ENCODE measurements around the gene LRSAM1.

LRSAM1 gene

DNA sequence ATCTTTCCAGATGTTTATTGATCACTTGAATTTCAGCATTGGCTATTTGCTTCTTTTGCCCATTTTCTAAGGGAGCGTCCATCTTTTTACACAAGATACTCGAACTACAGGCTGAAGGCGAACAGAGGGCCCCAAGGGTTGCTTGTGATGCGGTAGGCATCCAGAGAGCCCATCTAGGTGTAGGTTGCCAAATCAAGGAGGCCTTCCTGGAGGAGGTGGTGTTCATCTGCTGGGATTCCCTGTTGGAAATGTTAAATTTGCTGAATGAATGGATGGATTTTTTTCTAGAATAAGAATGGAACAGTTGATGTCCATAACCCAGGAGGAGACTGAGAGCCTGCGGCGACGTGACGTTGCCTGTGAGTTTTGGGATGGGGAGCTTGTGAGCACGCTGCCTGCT lies 31.4 kb downstream of the LRSAM1 start:
- TF ChIP-seq OSR1 (CRISPR knock-in tag; IDR thresholded peaks at IDR 0.05) (no peak), ZFP30 (CRISPR knock-in tag; IDR thresholded peaks at IDR 0.05) (no peak), ZNF565 (CRISPR knock-in tag; conservative IDR thresholded peaks at IDR 0.05; ENCODE audit: low read depth) (no peak), ZFP3 (CRISPR knock-in tag; IDR thresholded peaks at IDR 0.05) (no peak), BACH2 (CRISPR knock-in tag; IDR thresholded peaks at IDR 0.05; ENCODE audit: borderline replicate concordance) (no peak), SNAI2 (CRISPR knock-in tag; IDR thresholded peaks at IDR 0.05) (no peak), ZNF70 (CRISPR knock-in tag; IDR thresholded peaks at IDR 0.05) (no peak), ARNTL (CRISPR knock-in tag; IDR thresholded peaks at IDR 0.05; ENCODE audit: borderline replicate concordance, low read depth) (no peak), ZC3H10 (CRISPR knock-in tag; IDR thresholded peaks at IDR 0.05) (no peak), ZNF8 (CRISPR knock-in tag; IDR thresholded peaks at IDR 0.05) (no peak), GLIS3 (CRISPR knock-in tag; IDR thresholded peaks at IDR 0.05) (no peak), ESRRG (CRISPR knock-in tag; IDR thresholded peaks at IDR 0.05) (no peak)
- TF ChIP-seq, protein P1, sequence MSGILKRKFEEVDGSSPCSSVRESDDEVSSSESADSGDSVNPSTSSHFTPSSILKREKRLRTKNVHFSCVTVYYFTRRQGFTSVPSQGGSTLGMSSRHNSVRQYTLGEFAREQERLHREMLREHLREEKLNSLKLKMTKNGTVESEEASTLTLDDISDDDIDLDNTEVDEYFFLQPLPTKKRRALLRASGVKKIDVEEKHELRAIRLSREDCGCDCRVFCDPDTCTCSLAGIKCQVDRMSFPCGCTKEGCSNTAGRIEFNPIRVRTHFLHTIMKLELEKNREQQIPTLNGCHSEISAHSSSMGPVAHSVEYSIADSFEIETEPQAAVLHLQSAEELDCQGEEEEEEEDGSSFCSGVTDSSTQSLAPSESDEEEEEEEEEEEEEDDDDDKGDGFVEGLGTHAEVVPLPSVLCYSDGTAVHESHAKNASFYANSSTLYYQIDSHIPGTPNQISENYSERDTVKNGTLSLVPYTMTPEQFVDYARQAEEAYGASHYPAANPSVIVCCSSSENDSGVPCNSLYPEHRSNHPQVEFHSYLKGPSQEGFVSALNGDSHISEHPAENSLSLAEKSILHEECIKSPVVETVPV (CRISPR knock-in tag; IDR thresholded peaks at IDR 0.05) = no peak
- TF ChIP-seq, protein P2, sequence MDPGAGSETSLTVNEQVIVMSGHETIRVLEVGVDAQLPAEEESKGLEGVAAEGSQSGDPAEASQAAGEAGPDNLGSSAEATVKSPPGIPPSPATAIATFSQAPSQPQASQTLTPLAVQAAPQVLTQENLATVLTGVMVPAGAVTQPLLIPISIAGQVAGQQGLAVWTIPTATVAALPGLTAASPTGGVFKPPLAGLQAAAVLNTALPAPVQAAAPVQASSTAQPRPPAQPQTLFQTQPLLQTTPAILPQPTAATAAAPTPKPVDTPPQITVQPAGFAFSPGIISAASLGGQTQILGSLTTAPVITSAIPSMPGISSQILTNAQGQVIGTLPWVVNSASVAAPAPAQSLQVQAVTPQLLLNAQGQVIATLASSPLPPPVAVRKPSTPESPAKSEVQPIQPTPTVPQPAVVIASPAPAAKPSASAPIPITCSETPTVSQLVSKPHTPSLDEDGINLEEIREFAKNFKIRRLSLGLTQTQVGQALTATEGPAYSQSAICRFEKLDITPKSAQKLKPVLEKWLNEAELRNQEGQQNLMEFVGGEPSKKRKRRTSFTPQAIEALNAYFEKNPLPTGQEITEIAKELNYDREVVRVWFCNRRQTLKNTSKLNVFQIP (CRISPR knock-in tag; IDR thresholded peaks at IDR 0.05; ENCODE audit: borderline replicate concordance, low read depth) = no peak
- TF ChIP-seq, protein P3, sequence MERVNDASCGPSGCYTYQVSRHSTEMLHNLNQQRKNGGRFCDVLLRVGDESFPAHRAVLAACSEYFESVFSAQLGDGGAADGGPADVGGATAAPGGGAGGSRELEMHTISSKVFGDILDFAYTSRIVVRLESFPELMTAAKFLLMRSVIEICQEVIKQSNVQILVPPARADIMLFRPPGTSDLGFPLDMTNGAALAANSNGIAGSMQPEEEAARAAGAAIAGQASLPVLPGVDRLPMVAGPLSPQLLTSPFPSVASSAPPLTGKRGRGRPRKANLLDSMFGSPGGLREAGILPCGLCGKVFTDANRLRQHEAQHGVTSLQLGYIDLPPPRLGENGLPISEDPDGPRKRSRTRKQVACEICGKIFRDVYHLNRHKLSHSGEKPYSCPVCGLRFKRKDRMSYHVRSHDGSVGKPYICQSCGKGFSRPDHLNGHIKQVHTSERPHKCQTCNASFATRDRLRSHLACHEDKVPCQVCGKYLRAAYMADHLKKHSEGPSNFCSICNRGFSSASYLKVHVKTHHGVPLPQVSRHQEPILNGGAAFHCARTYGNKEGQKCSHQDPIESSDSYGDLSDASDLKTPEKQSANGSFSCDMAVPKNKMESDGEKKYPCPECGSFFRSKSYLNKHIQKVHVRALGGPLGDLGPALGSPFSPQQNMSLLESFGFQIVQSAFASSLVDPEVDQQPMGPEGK (CRISPR knock-in tag; IDR thresholded peaks at IDR 0.05; ENCODE audit: borderline replicate concordance) = no peak
- TF ChIP-seq, protein P4, sequence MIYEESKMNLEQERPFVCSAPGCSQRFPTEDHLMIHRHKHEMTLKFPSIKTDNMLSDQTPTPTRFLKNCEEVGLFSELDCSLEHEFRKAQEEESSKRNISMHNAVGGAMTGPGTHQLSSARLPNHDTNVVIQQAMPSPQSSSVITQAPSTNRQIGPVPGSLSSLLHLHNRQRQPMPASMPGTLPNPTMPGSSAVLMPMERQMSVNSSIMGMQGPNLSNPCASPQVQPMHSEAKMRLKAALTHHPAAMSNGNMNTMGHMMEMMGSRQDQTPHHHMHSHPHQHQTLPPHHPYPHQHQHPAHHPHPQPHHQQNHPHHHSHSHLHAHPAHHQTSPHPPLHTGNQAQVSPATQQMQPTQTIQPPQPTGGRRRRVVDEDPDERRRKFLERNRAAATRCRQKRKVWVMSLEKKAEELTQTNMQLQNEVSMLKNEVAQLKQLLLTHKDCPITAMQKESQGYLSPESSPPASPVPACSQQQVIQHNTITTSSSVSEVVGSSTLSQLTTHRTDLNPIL (CRISPR knock-in tag; IDR thresholded peaks at IDR 0.05; ENCODE audit: low read depth) = no peak
- no peak for ATAC-seq

DNA sequence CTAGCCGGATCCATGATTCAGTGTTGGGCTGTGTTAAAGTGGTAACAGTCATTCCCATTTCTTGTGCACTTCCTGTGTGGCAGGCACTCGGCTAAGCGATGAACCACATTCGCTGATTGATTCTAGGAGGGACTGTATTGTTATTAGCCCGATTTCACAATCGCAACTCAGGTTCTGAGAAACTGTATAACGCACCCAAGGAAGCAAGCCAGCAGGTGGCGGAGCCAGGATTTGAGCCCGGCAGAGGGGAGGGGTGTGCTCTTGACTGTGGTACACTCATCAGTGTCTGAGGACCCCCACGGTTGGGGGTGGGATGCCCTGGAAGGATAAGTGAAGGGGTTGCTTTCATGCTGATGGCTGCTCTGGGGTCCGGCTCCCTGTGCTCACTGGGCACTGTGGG lies 34.7 kb downstream of the LRSAM1 start:
- no peak for ATAC-seq
- TF ChIP-seq ZNF565 (CRISPR knock-in tag; conservative IDR thresholded peaks at IDR 0.05; ENCODE audit: low read depth) (no peak), ZNF8 (CRISPR knock-in tag; IDR thresholded peaks at IDR 0.05) (no peak), SNAI2 (CRISPR knock-in tag; IDR thresholded peaks at IDR 0.05) (no peak), TOX (CRISPR knock-in tag; IDR thresholded peaks at IDR 0.05; ENCODE audit: borderline replicate concordance) (no peak), TCF4 (CRISPR knock-in tag; IDR thresholded peaks at IDR 0.05; ENCODE audit: borderline replicate concordance) (no peak), ARNTL (CRISPR knock-in tag; IDR thresholded peaks at IDR 0.05; ENCODE audit: borderline replicate concordance, low read depth) (no peak), BACH2 (CRISPR knock-in tag; IDR thresholded peaks at IDR 0.05; ENCODE audit: borderline replicate concordance) (no peak), ZNF70 (CRISPR knock-in tag; IDR thresholded peaks at IDR 0.05) (no peak), GLIS3 (CRISPR knock-in tag; IDR thresholded peaks at IDR 0.05) (no peak), PPARA (CRISPR knock-in tag; IDR thresholded peaks at IDR 0.05; ENCODE audit: borderline replicate concordance) (no peak), ZC3H10 (CRISPR knock-in tag; IDR thresholded peaks at IDR 0.05) (no peak)
- TF ChIP-seq, protein P3 (CRISPR knock-in tag; IDR thresholded peaks at IDR 0.05; ENCODE audit: borderline replicate concordance) = no peak
- TF ChIP-seq, protein P2 (CRISPR knock-in tag; IDR thresholded peaks at IDR 0.05; ENCODE audit: borderline replicate concordance, low read depth) = no peak
- TF ChIP-seq, protein P1 (CRISPR knock-in tag; IDR thresholded peaks at IDR 0.05) = no peak
- TF ChIP-seq, protein P4 (CRISPR knock-in tag; IDR thresholded peaks at IDR 0.05; ENCODE audit: low read depth) = no peak
- TF ChIP-seq, protein P5, sequence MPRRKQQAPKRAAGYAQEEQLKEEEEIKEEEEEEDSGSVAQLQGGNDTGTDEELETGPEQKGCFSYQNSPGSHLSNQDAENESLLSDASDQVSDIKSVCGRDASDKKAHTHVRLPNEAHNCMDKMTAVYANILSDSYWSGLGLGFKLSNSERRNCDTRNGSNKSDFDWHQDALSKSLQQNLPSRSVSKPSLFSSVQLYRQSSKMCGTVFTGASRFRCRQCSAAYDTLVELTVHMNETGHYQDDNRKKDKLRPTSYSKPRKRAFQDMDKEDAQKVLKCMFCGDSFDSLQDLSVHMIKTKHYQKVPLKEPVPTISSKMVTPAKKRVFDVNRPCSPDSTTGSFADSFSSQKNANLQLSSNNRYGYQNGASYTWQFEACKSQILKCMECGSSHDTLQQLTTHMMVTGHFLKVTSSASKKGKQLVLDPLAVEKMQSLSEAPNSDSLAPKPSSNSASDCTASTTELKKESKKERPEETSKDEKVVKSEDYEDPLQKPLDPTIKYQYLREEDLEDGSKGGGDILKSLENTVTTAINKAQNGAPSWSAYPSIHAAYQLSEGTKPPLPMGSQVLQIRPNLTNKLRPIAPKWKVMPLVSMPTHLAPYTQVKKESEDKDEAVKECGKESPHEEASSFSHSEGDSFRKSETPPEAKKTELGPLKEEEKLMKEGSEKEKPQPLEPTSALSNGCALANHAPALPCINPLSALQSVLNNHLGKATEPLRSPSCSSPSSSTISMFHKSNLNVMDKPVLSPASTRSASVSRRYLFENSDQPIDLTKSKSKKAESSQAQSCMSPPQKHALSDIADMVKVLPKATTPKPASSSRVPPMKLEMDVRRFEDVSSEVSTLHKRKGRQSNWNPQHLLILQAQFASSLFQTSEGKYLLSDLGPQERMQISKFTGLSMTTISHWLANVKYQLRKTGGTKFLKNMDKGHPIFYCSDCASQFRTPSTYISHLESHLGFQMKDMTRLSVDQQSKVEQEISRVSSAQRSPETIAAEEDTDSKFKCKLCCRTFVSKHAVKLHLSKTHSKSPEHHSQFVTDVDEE (CRISPR knock-in tag; IDR thresholded peaks at IDR 0.05) = no peak

Measured in SK-N-SH treated with all-trans-retinoic acid at 6 μM for 48 hours (cell line).